ENCODE measurements around the gene PTGR3.

PTGR3 gene

DNA sequence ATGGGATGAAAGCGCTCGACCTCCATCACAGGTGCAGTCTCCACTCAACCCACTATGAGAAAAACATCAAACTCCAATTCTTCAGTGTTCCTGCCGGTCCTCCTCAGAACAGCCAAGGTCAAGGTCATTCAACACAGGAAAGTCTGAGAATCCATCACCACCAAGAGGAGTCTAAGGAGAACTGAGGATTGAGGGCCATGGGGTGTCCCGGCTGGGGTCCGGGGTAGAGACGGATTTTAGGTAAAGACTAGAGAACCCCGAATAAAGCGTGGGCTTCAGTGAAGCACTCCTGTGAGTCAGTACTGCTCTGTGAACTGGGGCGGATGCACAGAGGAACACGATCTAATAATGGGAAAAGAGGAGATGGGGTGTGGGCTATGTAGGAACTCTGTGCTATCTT, 41.8 kb downstream of the PTGR3 start:
- no peak for DNase-seq (ENCODE audit: low spot score)
- TF ChIP-seq, protein P1, sequence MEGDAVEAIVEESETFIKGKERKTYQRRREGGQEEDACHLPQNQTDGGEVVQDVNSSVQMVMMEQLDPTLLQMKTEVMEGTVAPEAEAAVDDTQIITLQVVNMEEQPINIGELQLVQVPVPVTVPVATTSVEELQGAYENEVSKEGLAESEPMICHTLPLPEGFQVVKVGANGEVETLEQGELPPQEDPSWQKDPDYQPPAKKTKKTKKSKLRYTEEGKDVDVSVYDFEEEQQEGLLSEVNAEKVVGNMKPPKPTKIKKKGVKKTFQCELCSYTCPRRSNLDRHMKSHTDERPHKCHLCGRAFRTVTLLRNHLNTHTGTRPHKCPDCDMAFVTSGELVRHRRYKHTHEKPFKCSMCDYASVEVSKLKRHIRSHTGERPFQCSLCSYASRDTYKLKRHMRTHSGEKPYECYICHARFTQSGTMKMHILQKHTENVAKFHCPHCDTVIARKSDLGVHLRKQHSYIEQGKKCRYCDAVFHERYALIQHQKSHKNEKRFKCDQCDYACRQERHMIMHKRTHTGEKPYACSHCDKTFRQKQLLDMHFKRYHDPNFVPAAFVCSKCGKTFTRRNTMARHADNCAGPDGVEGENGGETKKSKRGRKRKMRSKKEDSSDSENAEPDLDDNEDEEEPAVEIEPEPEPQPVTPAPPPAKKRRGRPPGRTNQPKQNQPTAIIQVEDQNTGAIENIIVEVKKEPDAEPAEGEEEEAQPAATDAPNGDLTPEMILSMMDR (IDR thresholded peaks at IDR 0.05; ENCODE audit: extremely low read depth, missing control alignments), result no peak

- TF ChIP-seq, protein P1 (IDR thresholded peaks at IDR 0.05; ENCODE audit: extremely low read depth, missing control alignments), result no peak
- DNase-seq (ENCODE audit: low spot score), result no peak
These were observed 43.0 kb downstream of the PTGR3 start for GRCh38 chr18:75165926-75166325.

DNA sequence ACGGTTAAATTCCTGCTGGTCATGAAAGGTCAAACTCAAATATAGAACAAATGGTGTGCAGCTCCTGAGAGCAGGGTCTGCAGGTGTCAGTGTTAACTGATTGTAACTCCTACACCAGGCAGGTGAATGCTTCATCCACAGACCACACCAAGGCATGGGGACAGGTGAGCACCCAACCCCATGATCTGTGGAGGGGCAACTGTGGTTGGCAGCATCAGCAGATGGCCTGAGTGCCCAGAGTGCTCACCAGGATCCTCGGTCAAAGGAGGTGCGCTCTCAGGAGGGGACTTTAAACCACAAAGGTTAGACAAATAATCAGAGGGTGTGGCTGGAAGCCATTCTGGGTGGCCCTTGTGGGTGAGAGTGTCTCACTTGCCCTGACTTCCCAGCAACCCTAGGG, 44.5 kb downstream of the PTGR3 start:
- TF ChIP-seq, protein P1 (IDR thresholded peaks at IDR 0.05; ENCODE audit: extremely low read depth, missing control alignments), result no peak
- DNase-seq (ENCODE audit: low spot score), result no peak

DNA sequence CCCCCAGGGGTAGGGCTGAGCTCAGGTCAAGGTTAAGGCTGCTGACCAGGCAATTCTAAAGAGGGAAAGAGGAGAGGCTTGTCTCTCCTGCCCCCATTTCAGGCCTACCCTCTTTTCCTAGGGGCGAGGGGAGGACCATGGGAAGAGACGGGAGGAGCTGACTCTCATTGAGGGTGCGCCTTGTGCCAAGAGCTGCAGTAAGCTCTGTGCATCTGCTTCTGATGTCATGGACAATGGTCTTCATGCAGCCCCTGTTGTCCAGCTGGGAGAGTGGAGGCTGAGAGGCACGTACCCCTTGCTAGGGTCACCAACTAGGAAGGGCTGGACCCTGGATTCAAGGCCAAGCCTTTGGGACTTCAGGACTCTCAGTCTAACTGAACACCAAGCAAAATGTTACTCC, 45.2 kb downstream of the PTGR3 start:
- TF ChIP-seq, protein P1 (IDR thresholded peaks at IDR 0.05; ENCODE audit: extremely low read depth, missing control alignments), result no peak
- no peak for DNase-seq (ENCODE audit: low spot score)

DNA sequence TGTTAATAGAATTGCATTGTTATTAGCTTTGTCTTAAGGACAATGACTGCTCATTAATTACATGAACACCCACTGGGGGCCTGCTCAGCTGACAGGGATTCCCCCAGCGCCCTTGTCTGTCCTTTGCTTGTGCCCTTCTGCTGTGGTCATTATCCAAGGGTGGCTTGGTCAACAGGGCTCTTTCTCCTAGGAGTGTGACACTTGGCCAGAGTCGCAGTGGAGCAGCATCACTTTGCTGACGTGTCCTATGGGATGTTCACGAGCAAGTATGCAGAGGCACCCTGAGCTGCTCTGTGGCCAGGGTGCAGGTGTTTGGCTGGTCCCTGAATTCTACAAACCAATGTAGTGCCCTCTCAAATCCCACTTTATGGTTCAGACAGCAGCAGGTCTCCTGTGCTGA, 46.0 kb downstream of the PTGR3 start:
- DNase-seq (ENCODE audit: low spot score), result no peak
- TF ChIP-seq, protein P1 (IDR thresholded peaks at IDR 0.05; ENCODE audit: extremely low read depth, missing control alignments), result no peak

GRCh38 chr18:75162467-75162866, 46.5 kb downstream of the PTGR3 start:
- no peak for DNase-seq (ENCODE audit: low spot score)
- TF ChIP-seq, protein P1 (IDR thresholded peaks at IDR 0.05; ENCODE audit: extremely low read depth, missing control alignments), result no peak

DNA sequence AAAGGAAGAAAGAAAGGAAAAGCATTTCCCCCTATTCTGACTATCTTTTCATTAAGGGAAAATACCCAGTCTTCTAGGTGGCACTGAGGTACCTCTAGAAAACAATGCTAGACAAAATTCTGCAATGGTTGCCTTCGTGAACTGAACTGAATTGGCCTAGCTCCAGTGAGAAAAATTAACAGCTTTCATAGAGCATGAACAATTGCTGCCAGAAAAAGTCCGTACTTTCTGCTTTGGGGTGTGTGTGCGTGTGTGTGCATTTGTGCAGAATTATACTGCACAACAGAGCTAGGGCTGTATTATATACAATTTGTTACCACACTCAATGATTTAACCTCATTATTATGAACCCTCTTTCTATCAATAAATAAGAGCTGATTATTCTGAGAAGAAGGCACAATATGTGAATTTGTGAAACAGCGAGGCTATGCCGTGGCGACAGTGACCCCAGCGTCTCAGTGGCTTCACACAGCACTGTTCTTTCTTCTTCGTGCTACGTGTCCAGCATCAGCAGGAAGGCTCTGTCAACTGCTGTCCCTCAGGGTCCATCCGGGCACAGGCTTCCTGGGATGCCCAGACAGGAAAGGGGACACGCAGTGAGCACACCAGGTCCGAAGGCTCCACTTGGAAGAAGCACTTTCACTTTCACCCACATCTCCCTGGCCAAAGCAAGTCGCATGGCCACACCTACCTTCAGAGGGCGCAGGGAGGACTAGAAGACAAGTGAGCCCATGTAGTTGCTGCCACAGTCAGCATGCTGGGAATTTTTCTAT, 47.5 kb downstream of the PTGR3 start:
- TF ChIP-seq, protein P1 (IDR thresholded peaks at IDR 0.05; ENCODE audit: extremely low read depth, missing control alignments), result no peak
- peak; percentile 47 for DNase-seq (ENCODE audit: low spot score)
